GM23338 (cell line): Measurements from ENCODE around the gene ITGAL. TPM values are rescaled to one million over a fixed set of nuclear protein-coding genes. Genes with fewer than 3 reads are reported as not detected.

Experiments
- ATAC-seq: fragments of 200-7000 bp; cut with Tn5 transposase; 3 replicates; pipeline ENCODE4 v1.9.1; 2020
- DNase-seq: peaks from one replicate; pipeline ENCODE4 v3.0.0-alpha.2; 2015; ENCODE audit warnings: low spot score
- H2AFZ ChIP-seq: fragments of 200-600 bp; sonication (generic); 2 replicates; pipeline ENCODE4 v1.8.0; 2016; ENCODE audit warnings: antibody characterized with exemption, mild to moderate bottlenecking, moderate library complexity
- H3F3A ChIP-seq: fragments of 200-600 bp; sonication (generic); replicated peaks from 2 replicates; pipeline ENCODE4 v1.8.0; 2017; ENCODE audit warnings: antibody characterized with exemption, mixed run types, low read depth
- H3K27ac ChIP-seq: fragments of 200-600 bp; sonication (generic); 2 replicates; pipeline ENCODE4 v1.6.1; 2016; ENCODE audit warnings: low read depth
- H3K27me3 ChIP-seq: fragments of 200-600 bp; sonication (generic); 2 replicates; pipeline ENCODE4 v1.8.0; 2016; ENCODE audit warnings: mild to moderate bottlenecking, mixed run types, moderate library complexity; ENCODE audit not compliant: insufficient read depth
- H3K36me3 ChIP-seq: fragments of 200-600 bp; sonication (generic); 2 replicates; pipeline ENCODE4 v1.8.0; 2016; ENCODE audit warnings: mild to moderate bottlenecking; ENCODE audit not compliant: insufficient read depth
- H3K4me1 ChIP-seq: fragments of 200-600 bp; sonication (generic); 2 replicates; pipeline ENCODE4 v1.8.0; 2016; ENCODE audit warnings: mild to moderate bottlenecking, moderate library complexity; ENCODE audit not compliant: insufficient read depth
- H3K4me2 ChIP-seq: fragments of 200-600 bp; sonication (generic); 2 replicates; pipeline ENCODE4 v1.7.1; 2017; ENCODE audit warnings: mixed run types
- H3K4me3 ChIP-seq: fragments of 200-600 bp; sonication (generic); 2 replicates; pipeline ENCODE4 v1.6.1; 2016; ENCODE audit warnings: mixed run types
- H3K79me2 ChIP-seq: fragments of 200-600 bp; sonication (generic); replicated peaks from 2 replicates; pipeline ENCODE4 v1.8.0; 2017; ENCODE audit warnings: mild to moderate bottlenecking; ENCODE audit not compliant: insufficient read depth
- H3K9me2 ChIP-seq: fragments of 200-600 bp; sonication (generic); 2 replicates; pipeline ENCODE4 v1.8.0; 2017; ENCODE audit not compliant: insufficient read depth
- H4K20me1 ChIP-seq: fragments of 200-600 bp; sonication (generic); replicated peaks from 2 replicates; pipeline ENCODE4 v1.8.0; 2017; ENCODE audit warnings: mild to moderate bottlenecking; ENCODE audit not compliant: insufficient read depth
- H3K27ac Mint-ChIP-seq: 2 replicates; pipeline ENCODE4 v1.8.0; 2020; ENCODE audit warnings: inconsistent platforms, mild to moderate bottlenecking, moderate library complexity, mixed read lengths
- H3K27me3 Mint-ChIP-seq: 3 replicates; pipeline ENCODE4 v1.8.0; 2022; ENCODE audit warnings: low read depth, mild to moderate bottlenecking, moderate library complexity, mixed read lengths, inconsistent platforms; ENCODE audit not compliant: insufficient read depth, poor library complexity
- H3K36me3 Mint-ChIP-seq: 3 replicates; pipeline ENCODE4 v1.8.0; 2021; ENCODE audit warnings: low read depth, mild to moderate bottlenecking, inconsistent platforms, moderate library complexity, mixed read lengths
- H3K4me1 Mint-ChIP-seq: 3 replicates; pipeline ENCODE4 v1.8.0; 2020; ENCODE audit warnings: mild to moderate bottlenecking, inconsistent platforms, mixed read lengths
- H3K4me3 Mint-ChIP-seq: 3 replicates; pipeline ENCODE4 v1.8.0; 2021; ENCODE audit warnings: moderate library complexity, mild to moderate bottlenecking, inconsistent platforms, mixed read lengths
- H3K9me3 Mint-ChIP-seq: 3 replicates; pipeline ENCODE4 v1.8.0; 2020; ENCODE audit warnings: moderate library complexity, mild to moderate bottlenecking, inconsistent platforms, mixed read lengths
- CREB1 ChIP-seq: fragments of 250-450 bp; sonication (Bioruptor Pico); IDR thresholded peaks from 2 replicates; pipeline ENCODE4 v1.5.0; 2020; ENCODE audit warnings: low read depth, mild to moderate bottlenecking, moderate library complexity
- ETS1 ChIP-seq: IDR thresholded peaks from 2 replicates; pipeline ENCODE4 v1.6.1; 2016; ENCODE audit warnings: antibody characterized with exemption
- EZH2phosphoT487 ChIP-seq: fragments of 200-600 bp; sonication (generic); IDR thresholded peaks from one replicate; pipeline ENCODE4 v1.8.1; 2018; ENCODE audit warnings: antibody characterized with exemption; ENCODE audit not compliant: unreplicated experiment
- JUNB ChIP-seq: IDR thresholded peaks from one replicate; pipeline ENCODE4 v1.6.1; 2016; ENCODE audit warnings: antibody characterized with exemption; ENCODE audit not compliant: unreplicated experiment
- REST ChIP-seq: IDR thresholded peaks from one replicate; pipeline ENCODE4 v1.6.1; 2018; ENCODE audit warnings: antibody characterized with exemption; ENCODE audit not compliant: unreplicated experiment
- STAT1 ChIP-seq: IDR thresholded peaks from one replicate; pipeline ENCODE4 v1.6.1; 2016; ENCODE audit warnings: antibody characterized with exemption; ENCODE audit not compliant: unreplicated experiment
- ZNF114 ChIP-seq: fragments of 250-450 bp; sonication (Bioruptor Pico); IDR thresholded peaks from 2 replicates; pipeline ENCODE4 v1.5.0; 2020; ENCODE audit warnings: mild to moderate bottlenecking, moderate library complexity
- ZNF331 ChIP-seq: fragments of 250-450 bp; sonication (Bioruptor Pico); IDR thresholded peaks from 2 replicates; pipeline ENCODE4 v1.5.0; 2020; ENCODE audit warnings: low read depth, mild to moderate bottlenecking, moderate library complexity
- polyA plus RNA-seq: library from polyadenylated mRNA; unstranded; fragments of >200 nt; fragmentation: Nextera tagmentation; extraction: Ambion mirVana; gene quantifications from 2 replicates; pipeline ENCODE4 v1.2.1, GENCODE V29; 2016
- total RNA-seq: library from RNA; depleted of rRNA; stranded (reverse); fragments of >200 nt; shearing (Covaris generic); gene quantifications from 2 replicates; pipeline ENCODE4 v1.2.3, GENCODE V29; 2014

Gene ITGAL
- total and polyA plus RNA-seq, 2 experiments from 2014 or later = 0.05 to 0.07 TPM

- TF ChIP-seq ETS1 (no peak), REST (no peak), CREB1 (no peak), JUNB (no peak)
These were observed 2.4 kb upstream of the ITGAL start (continued) for GRCh38 chr16:30470170-30470512.

GRCh38 chr16:30470632-30470995 lies 1.9 kb upstream of the ITGAL start:
- Mint-ChIP-seq H3K4me3 (no peak overlapping the region), H3K27ac (no peak overlapping the region), H3K27me3 (peaks cover 7% of the 10 kb centered on the region), H3K36me3 (no peaks in the 10 kb centered on the region), H3K4me1 (peaks cover 3% of the 10 kb centered on the region; the same call in 2 of the 3 replicates), H3K9me3 (no peaks in the 10 kb centered on the region; the same call in 2 of the 3 replicates)
- Histone ChIP-seq H3K27ac (no peak overlapping the region), H3F3A (0 out of 2 replicates have a peak, but pooled peaks cover 3% of the 10 kb centered on the region), H3K4me3 (no peak overlapping the region), H3K4me1 (no peaks in the 10 kb centered on the region; the same call in 1 of the 2 replicates), H3K79me2 (no peaks in the 10 kb centered on the region), H4K20me1 (no peaks in the 10 kb centered on the region), H3K36me3 (no peaks in the 10 kb centered on the region), H3K9me2 (no peaks in the 10 kb centered on the region), H3K27me3 (peaks cover 13% of the 10 kb centered on the region; the same call in 1 of the 2 replicates), H2AFZ (no peak overlapping the region), H3K4me2 (no peak overlapping the region)
- ATAC-seq = no peak
- TF ChIP-seq STAT1 (no peak), ZNF114 (CRISPR knock-in tag) (no peak), ZNF331 (CRISPR knock-in tag) (no peak), ETS1 (no peak), CREB1 (no peak), EZH2phosphoT487 (no peak)
- DNase-seq = no peak
